Fibroblast of peridontal ligament (primary cell): ENCODE measurements around the gene SOX9.
"Not testable (repeated sequence)": the region's sequence is repeated elsewhere in the genome, so short reads cannot be mapped to it uniquely, and the experiment has no call there.

ENCODE experiments used
- DNase-seq: peaks from one replicate; pipeline ENCODE4 v3.0.0-alpha.2; 2010; ENCODE audit errors: extremely low read depth

Gene SOX9

GRCh38 chr17:72126575-72127486, 6.0 kb downstream of the SOX9 start:
- peak; percentile 78 for DNase-seq

- no peak for DNase-seq
Measured at GRCh38 chr17:72128039-72128438, 7.2 kb downstream of the SOX9 start.

GRCh38 chr17:72134608-72135394, 14.0 kb downstream of the SOX9 start:
- DNase-seq: peak; percentile 39

GRCh38 chr17:72135546-72136325, 14.9 kb downstream of the SOX9 start:
- peak; percentile 55 for DNase-seq

- DNase-seq: peak; percentile 75
Measured at GRCh38 chr17:72136692-72137091, 15.9 kb downstream of the SOX9 start.

- no peak for DNase-seq
Measured at GRCh38 chr17:72137161-72137560, 16.3 kb downstream of the SOX9 start.

GRCh38 chr17:72139212-72139611, 18.4 kb downstream of the SOX9 start:
- peak; percentile 44 for DNase-seq

- DNase-seq: no peak
Measured at GRCh38 chr17:72141336-72141735, 20.5 kb downstream of the SOX9 start.

- DNase-seq: not testable (repeated sequence)
Measured at GRCh38 chr17:72142097-72142496, 21.3 kb downstream of the SOX9 start.

GRCh38 chr17:72142614-72143013, 21.8 kb downstream of the SOX9 start:
- DNase-seq: no peak

- no peak for DNase-seq
Measured at GRCh38 chr17:72143245-72143644, 22.4 kb downstream of the SOX9 start.

GRCh38 chr17:72144101-72144500, 23.3 kb downstream of the SOX9 start:
- DNase-seq: no peak

GRCh38 chr17:72145562-72145961, 24.7 kb downstream of the SOX9 start:
- no peak for DNase-seq

GRCh38 chr17:72145962-72146361, 25.1 kb downstream of the SOX9 start:
- no peak for DNase-seq

GRCh38 chr17:72146371-72146770, 25.6 kb downstream of the SOX9 start:
- DNase-seq: peak; percentile 28

- no peak for DNase-seq
Measured at GRCh38 chr17:72150632-72151460, 30.0 kb downstream of the SOX9 start.

- DNase-seq: peak; percentile 69
Measured at GRCh38 chr17:72151565-72152386, 31.0 kb downstream of the SOX9 start.

- peak; percentile 38 for DNase-seq
Measured at GRCh38 chr17:72152387-72152929, 31.6 kb downstream of the SOX9 start.

- no peak for DNase-seq
Measured at GRCh38 chr17:72158895-72159885, 38.4 kb downstream of the SOX9 start.
